Measurements from ENCODE around the gene TPX2. TPM values are rescaled to one million over a fixed set of nuclear protein-coding genes. Genes with fewer than 3 reads are reported as not detected.
"Not testable (repeated sequence)": the region's sequence is repeated elsewhere in the genome, so short reads cannot be mapped to it uniquely, and the experiment has no call there.

TPX2 gene
- total RNA-seq, 1 donor from 2014 or later = 1.2 TPM

GRCh38 chr20:31803552-31804291, 64.6 kb downstream of the TPX2 start:
- ATAC-seq (no peak), DNase-seq (ENCODE audit: missing footprints) (no peak)
- intact Hi-C loops (cut with DNase I) = no loop called here

- ATAC-seq = peak; percentile 77
- DNase-seq (ENCODE audit: missing footprints) = no peak
- intact Hi-C loops (cut with DNase I) = no loop called here
Observed at GRCh38 chr20:31806564-31807355, 67.7 kb downstream of the TPX2 start.

- intact Hi-C loops (cut with DNase I) = no loop called here
- ATAC-seq (no peak), DNase-seq (ENCODE audit: missing footprints) (no peak)
Observed at GRCh38 chr20:31808481-31808880, 69.4 kb downstream of the TPX2 start.

- intact Hi-C loops (cut with DNase I) = loop anchor here (10.0 kb wide), 1 partner anchor 145 kb away; no protein-coding TSS in a partner anchor
Observed at GRCh38 chr20:31809661-31810060, 70.6 kb downstream of the TPX2 start.

GRCh38 chr20:31811198-31811597, 72.1 kb downstream of the TPX2 start:
- intact Hi-C loops (cut with DNase I) = loop anchor here (10.0 kb wide), 1 partner anchor 146 kb away; no protein-coding TSS in a partner anchor
- DNase-seq (ENCODE audit: missing footprints) = no peak
- no peak for ATAC-seq

More at GRCh38 chr20:31809661-31810060, 70.6 kb downstream of the TPX2 start:
- ATAC-seq = no peak
- DNase-seq (ENCODE audit: missing footprints) = no peak

- intact Hi-C loops (cut with DNase I) = loop anchor here (10.0 kb wide), 1 partner anchor 147 kb away; no protein-coding TSS in a partner anchor
- peak; percentile 56 for ATAC-seq
- no peak for DNase-seq (ENCODE audit: missing footprints)
Observed at GRCh38 chr20:31811796-31812728, 73.0 kb downstream of the TPX2 start.

GRCh38 chr20:31813611-31814010, 74.5 kb downstream of the TPX2 start:
- intact Hi-C loops (cut with DNase I) = loop anchor here (10.0 kb wide), 1 partner anchor 149 kb away; no protein-coding TSS in a partner anchor
- no peak for DNase-seq (ENCODE audit: missing footprints)
- ATAC-seq = no peak

GRCh38 chr20:31814142-31814541, 75.1 kb downstream of the TPX2 start:
- ATAC-seq; DNase-seq (ENCODE audit: missing footprints): not testable (repeated sequence)
- intact Hi-C loops (cut with DNase I) = loop anchor here (10.0 kb wide), 1 partner anchor 149 kb away; no protein-coding TSS in a partner anchor

GRCh38 chr20:31815408-31816188, 76.5 kb downstream of the TPX2 start:
- intact Hi-C loops (cut with DNase I) = loop anchor here (5.0 to 10.0 kb wide), 2 partner anchors 78 to 151 kb away; partner anchors contain the start of gene TPX2
- peak; percentile 12 for ATAC-seq

GRCh38 chr20:31816221-31816620, 77.1 kb downstream of the TPX2 start:
- ATAC-seq = no peak
- intact Hi-C loops (cut with DNase I) = loop anchor here (5.0 to 10.0 kb wide), 2 partner anchors 79 to 151 kb away; partner anchors contain the start of gene TPX2
- no peak for DNase-seq (ENCODE audit: missing footprints)

More at GRCh38 chr20:31815408-31816188, 76.5 kb downstream of the TPX2 start:
- DNase-seq (ENCODE audit: missing footprints) = no peak

- intact Hi-C loops (cut with DNase I) = loop anchor here (5.0 to 10.0 kb wide), 2 partner anchors 80 to 153 kb away; partner anchors contain the start of gene TPX2
- DNase-seq (ENCODE audit: missing footprints) = no peak
- no peak for ATAC-seq
Observed at GRCh38 chr20:31817461-31817860, 78.4 kb downstream of the TPX2 start.

- intact Hi-C loops (cut with DNase I) = loop anchor here (5.0 to 10.0 kb wide), 2 partner anchors 81 to 154 kb away; partner anchors contain the start of gene TPX2
- ATAC-seq = no peak
Observed at GRCh38 chr20:31818376-31818908, 79.4 kb downstream of the TPX2 start.

GRCh38 chr20:31819083-31819784, 80.1 kb downstream of the TPX2 start, which contains the start of gene MYLK2:
Gene MYLK2, plus strand, starts transcription at chr20:31819356. Its CDS starts 225 bp downstream, at chr20:31819581.
- DNase-seq (ENCODE audit: missing footprints) (peak; percentile 82), ATAC-seq (peak; percentile 27)
- intact Hi-C loops (cut with DNase I) = loop anchor here (5.0 to 10.0 kb wide), 2 partner anchors 82 to 154 kb away; partner anchors contain the start of gene TPX2

More at GRCh38 chr20:31818376-31818908, 79.4 kb downstream of the TPX2 start:
- no peak for DNase-seq (ENCODE audit: missing footprints)

GRCh38 chr20:31820228-31820627, 81.1 kb downstream of the TPX2 start:
- ATAC-seq = no peak
- no peak for DNase-seq (ENCODE audit: missing footprints)
- intact Hi-C loops (cut with DNase I) = loop anchor here (10.0 kb wide), 1 partner anchor 835 kb away; no protein-coding TSS in a partner anchor

- ATAC-seq (no peak), DNase-seq (ENCODE audit: missing footprints) (no peak)
- intact Hi-C loops (cut with DNase I) = loop anchor here (10.0 kb wide), 1 partner anchor 833 kb away; no protein-coding TSS in a partner anchor
Observed at GRCh38 chr20:31821427-31821826, 82.3 kb downstream of the TPX2 start.
